Keratinocyte (primary cell): Measurements from ENCODE around the gene RPL28. TPM values are rescaled to one million over a fixed set of nuclear protein-coding genes. Genes with fewer than 3 reads are reported as not detected.

Source experiments
- DNase-seq: peaks from one replicate; pipeline ENCODE4 v3.0.0-alpha.2; 2011; ENCODE audit warnings: low read depth, missing footprints, low spot score
- FAIRE-seq: peaks from 2 replicates; lab custom pipeline; 2011; peaks lifted over from hg19 to GRCh38; lab: Jason Lieb, UNC
- H2AFZ ChIP-seq: 2 replicates; pipeline ENCODE4 v1.6.0; 2012; ENCODE audit warnings: low read length, control low read depth, inconsistent platforms; ENCODE audit not compliant: control insufficient read depth
- H3K27ac ChIP-seq: 2 replicates; pipeline ENCODE4 v1.5.1; 2011; ENCODE audit warnings: low read length; ENCODE audit not compliant: control insufficient read depth, insufficient read depth
- H3K27me3 ChIP-seq: 3 replicates; pipeline ENCODE4 v1.6.0; 2011; ENCODE audit warnings: low read length; ENCODE audit not compliant: control insufficient read depth, insufficient read depth; ENCODE audit errors: extremely low read depth
- H3K36me3 ChIP-seq, 2 experiments: 2 replicates in 1 of 2; 3 replicates in 1 of 2; pipeline ENCODE4 v1.5.1; 2011; ENCODE audit warnings: low read length in 2 of 2, mild to moderate bottlenecking in 1 of 2; ENCODE audit not compliant: control insufficient read depth in 2 of 2, insufficient read depth in 2 of 2; ENCODE audit errors: extremely low read depth in 1 of 2
- H3K4me1 ChIP-seq: 3 replicates; pipeline ENCODE4 v1.5.1; 2011; ENCODE audit warnings: low read length; ENCODE audit not compliant: control insufficient read depth, insufficient read depth; ENCODE audit errors: extremely low read depth
- H3K4me2 ChIP-seq: 3 replicates; pipeline ENCODE4 v1.6.0; 2011; ENCODE audit warnings: low read depth, low read length; ENCODE audit not compliant: control insufficient read depth, insufficient read depth; ENCODE audit errors: extremely low read depth
- H3K4me3 ChIP-seq, 3 experiments: fragments of 200-600 bp in 1 of 3; sonication (generic) in 1 of 3; 2 replicates in 2 of 3; 3 replicates in 1 of 3; pipeline ENCODE4 v1.5.1; 2011 to 2016; ENCODE audit warnings: low read length in 3 of 3, mild to moderate bottlenecking in 3 of 3, control low read depth in 2 of 3, inconsistent platforms in 1 of 3, low read depth in 1 of 3, mixed read lengths in 1 of 3, mixed run types in 1 of 3, moderate library complexity in 1 of 3; ENCODE audit not compliant: control insufficient read depth in 2 of 3, insufficient read depth in 2 of 3; ENCODE audit errors: extremely low read depth in 1 of 3
- H3K79me2 ChIP-seq: 2 replicates; pipeline ENCODE4 v1.6.0; 2012; ENCODE audit warnings: low read length; ENCODE audit not compliant: control insufficient read depth, insufficient read depth
- H3K9ac ChIP-seq: 3 replicates; pipeline ENCODE4 v1.6.0; 2011; ENCODE audit warnings: low read length; ENCODE audit not compliant: control insufficient read depth, insufficient read depth; ENCODE audit errors: extremely low read depth
- H3K9me1 ChIP-seq: 3 replicates; pipeline ENCODE4 v1.6.0; 2011; ENCODE audit warnings: low read length; ENCODE audit not compliant: control insufficient read depth, insufficient read depth; ENCODE audit errors: extremely low read depth
- H3K9me3 ChIP-seq: 2 replicates; pipeline ENCODE4 v1.5.1; 2012; ENCODE audit warnings: low read depth, low read length; ENCODE audit not compliant: control insufficient read depth
- H4K20me1 ChIP-seq: 3 replicates; pipeline ENCODE4 v1.6.0; 2011; ENCODE audit warnings: low read length; ENCODE audit not compliant: control insufficient read depth, insufficient read depth; ENCODE audit errors: extremely low read depth
- EZH2 ChIP-seq: IDR thresholded peaks from one replicate; pipeline ENCODE4 v1.6.1; 2012; ENCODE audit warnings: inconsistent platforms, mild to moderate bottlenecking, low read length, moderate library complexity
- dilution Hi-C: fragments of 300-500 bp; cut with MboI; formaldehyde crosslinking; loops from one replicate; pipeline ENCODE4 v1.7.0; 2020; ENCODE audit warnings: low sequenced_read_pairs; ENCODE audit not compliant: extremely low pct_ligation_motif_present
- polyA plus RNA-seq, 5 experiments: library from polyadenylated mRNA; depleted of rRNA in 3 of 5; stranded (reverse) in 3 of 5; stranded (forward) in 1 of 5; unstranded in 1 of 5; fragments of >200 nt; gene quantifications; 1 replicate in 1 of 5; 2 replicates in 3 of 5; 3 replicates in 1 of 5; pipeline versions ENCODE4 v1.2.1 to v1.2.3, GENCODE V29; 2011 to 2012; ENCODE audit warnings: missing spikeins in 2 of 5, low read depth in 1 of 5, low replicate concordance in 1 of 5
- TF ChIP-seq, protein P1 (sequence below), 3 experiments: IDR thresholded peaks in 1 of 3; conservative IDR thresholded peaks in 1 of 3; optimal IDR thresholded peaks in 1 of 3; 2 replicates in 2 of 3; 3 replicates in 1 of 3; pipeline versions ENCODE3 to v1.5.1; 2011; ENCODE audit warnings: low read length in 3 of 3, mild to moderate bottlenecking in 3 of 3, moderate library complexity in 2 of 3, control low read depth in 1 of 3, inconsistent platforms in 1 of 3; ENCODE audit not compliant: insufficient read depth in 2 of 3; ENCODE audit errors: extremely low read depth in 1 of 3

Gene RPL28
- polyA plus RNA-seq, 1 donor (not counting 4 experiments of a cell fraction or from before 2014, with no cell fraction given): 282 TPM

DNA sequence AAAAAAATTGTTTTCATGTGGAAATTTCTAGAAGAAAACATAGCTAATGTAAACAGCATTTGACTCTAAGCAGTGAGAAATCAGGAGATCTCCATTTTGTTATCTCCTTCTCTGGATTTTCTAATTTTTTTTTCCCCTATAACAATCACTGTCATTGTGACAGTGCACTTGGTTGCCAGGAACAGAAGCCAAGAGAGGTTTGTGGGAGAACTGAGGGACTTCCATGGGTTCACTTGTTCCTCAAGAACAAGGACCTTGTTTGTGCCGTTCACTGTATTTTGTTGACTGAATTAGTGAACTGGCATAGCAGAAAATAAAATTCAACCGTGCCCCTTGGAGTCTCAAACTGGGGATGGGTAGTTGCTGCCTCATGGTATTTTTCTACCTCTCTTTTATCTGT, 40.3 kb downstream of the RPL28 start:
- H3K4me3 ChIP-seq: no peak overlapping the region
- no peak overlapping the region for H3K4me2 ChIP-seq
- peaks cover 6% of the 10 kb centered on the region for H3K27me3 ChIP-seq
- H3K36me3 ChIP-seq: no peaks in the 10 kb centered on the region
- H2AFZ ChIP-seq: no peak overlapping the region
- no peaks in the 10 kb centered on the region for H3K9me3 ChIP-seq
- dilution Hi-C loops: no loop called here
- TF ChIP-seq, protein P1, sequence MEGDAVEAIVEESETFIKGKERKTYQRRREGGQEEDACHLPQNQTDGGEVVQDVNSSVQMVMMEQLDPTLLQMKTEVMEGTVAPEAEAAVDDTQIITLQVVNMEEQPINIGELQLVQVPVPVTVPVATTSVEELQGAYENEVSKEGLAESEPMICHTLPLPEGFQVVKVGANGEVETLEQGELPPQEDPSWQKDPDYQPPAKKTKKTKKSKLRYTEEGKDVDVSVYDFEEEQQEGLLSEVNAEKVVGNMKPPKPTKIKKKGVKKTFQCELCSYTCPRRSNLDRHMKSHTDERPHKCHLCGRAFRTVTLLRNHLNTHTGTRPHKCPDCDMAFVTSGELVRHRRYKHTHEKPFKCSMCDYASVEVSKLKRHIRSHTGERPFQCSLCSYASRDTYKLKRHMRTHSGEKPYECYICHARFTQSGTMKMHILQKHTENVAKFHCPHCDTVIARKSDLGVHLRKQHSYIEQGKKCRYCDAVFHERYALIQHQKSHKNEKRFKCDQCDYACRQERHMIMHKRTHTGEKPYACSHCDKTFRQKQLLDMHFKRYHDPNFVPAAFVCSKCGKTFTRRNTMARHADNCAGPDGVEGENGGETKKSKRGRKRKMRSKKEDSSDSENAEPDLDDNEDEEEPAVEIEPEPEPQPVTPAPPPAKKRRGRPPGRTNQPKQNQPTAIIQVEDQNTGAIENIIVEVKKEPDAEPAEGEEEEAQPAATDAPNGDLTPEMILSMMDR (optimal IDR thresholded peaks at IDR 0.05 in 1 of 3, IDR thresholded peaks at IDR 0.05 in 1 of 3, conservative IDR thresholded peaks at IDR 0.05 in 1 of 3; ENCODE audit: extremely low read depth in 1 of 3, insufficient read depth in 2 of 3, low read length in 3 of 3): no peak
- no peak for TF ChIP-seq EZH2
- H3K79me2 ChIP-seq: no peaks in the 10 kb centered on the region
- DNase-seq: no peak
- no peaks in the 10 kb centered on the region for H4K20me1 ChIP-seq
- H3K27ac ChIP-seq: no peak overlapping the region
- FAIRE-seq: no peak
- no peak overlapping the region for H3K9ac ChIP-seq
- peaks cover 4% of the 10 kb centered on the region for H3K4me1 ChIP-seq
- no peaks in the 10 kb centered on the region for H3K9me1 ChIP-seq

DNA sequence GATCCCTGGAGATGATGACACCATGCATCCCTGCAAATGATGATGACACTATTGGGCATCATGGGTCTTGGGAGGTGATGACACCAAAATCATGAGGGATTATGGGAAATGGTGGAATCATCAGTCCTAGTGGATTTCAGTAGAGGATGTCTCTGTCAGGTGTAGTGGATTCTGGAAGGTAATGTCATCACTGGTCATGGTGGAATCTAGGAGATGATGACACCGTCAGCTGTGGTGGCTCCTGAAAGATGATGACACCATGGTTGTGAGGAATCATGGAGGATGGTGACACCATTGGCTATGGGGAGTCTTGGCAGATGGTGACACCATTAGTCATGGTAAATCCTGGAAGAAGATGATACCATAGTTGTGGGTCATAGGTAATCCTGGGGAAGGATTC, 45.5 kb downstream of the RPL28 start:
- H3K4me3 ChIP-seq: no peak overlapping the region
- no peak for DNase-seq
- H3K4me2 ChIP-seq: no peak overlapping the region
- H3K79me2 ChIP-seq: no peaks in the 10 kb centered on the region
- H2AFZ ChIP-seq: no peak overlapping the region
- H3K9me1 ChIP-seq: no peaks in the 10 kb centered on the region
- TF ChIP-seq, protein P1 (optimal IDR thresholded peaks at IDR 0.05 in 1 of 3, IDR thresholded peaks at IDR 0.05 in 1 of 3, conservative IDR thresholded peaks at IDR 0.05 in 1 of 3; ENCODE audit: extremely low read depth in 1 of 3, insufficient read depth in 2 of 3, low read length in 3 of 3): no peak
- no peak for TF ChIP-seq EZH2
- H3K9ac ChIP-seq: no peak overlapping the region
- H3K9me3 ChIP-seq: no peaks in the 10 kb centered on the region
- no peak overlapping the region for H3K27ac ChIP-seq
- H3K36me3 ChIP-seq: no peaks in the 10 kb centered on the region
- FAIRE-seq: no peak
- H3K27me3 ChIP-seq: peaks cover 21% of the 10 kb centered on the region
- no peaks in the 10 kb centered on the region for H3K4me1 ChIP-seq
- H4K20me1 ChIP-seq: no peaks in the 10 kb centered on the region
- dilution Hi-C loops: no loop called here
